Measurements from ENCODE around the gene BCAR1. TPM values are rescaled to one million over a fixed set of nuclear protein-coding genes. Genes with fewer than 3 reads are reported as not detected.

Gene BCAR1
- total and polyA plus RNA-seq, 8 donors, result 39.6 to 73.6 (median 52.8) TPM

GRCh38 chr16:75288596-75289120, 37.2 kb upstream of the BCAR1 start:
- Histone ChIP-seq H3K4me3 (no peak overlapping the region), H3K27ac (peak overlapping the region; percentile 33 to 63), H3K27me3 (no peaks in the 10 kb centered on the region), H3K9me3 (no peaks in the 10 kb centered on the region), H3K4me1 (peaks cover 3 to 13% of the 10 kb centered on the region in 2 donors), H3K36me3 (peaks cover 0 to 28% of the 10 kb centered on the region in 2 donors)
- intact Hi-C loops (cut with DNase I), result no loop called here
- TF ChIP-seq CTCF (IDR thresholded peaks at IDR 0.05), result no peak
- ATAC-seq, result peak; percentile 7
- no peak for DNase-seq

DNA sequence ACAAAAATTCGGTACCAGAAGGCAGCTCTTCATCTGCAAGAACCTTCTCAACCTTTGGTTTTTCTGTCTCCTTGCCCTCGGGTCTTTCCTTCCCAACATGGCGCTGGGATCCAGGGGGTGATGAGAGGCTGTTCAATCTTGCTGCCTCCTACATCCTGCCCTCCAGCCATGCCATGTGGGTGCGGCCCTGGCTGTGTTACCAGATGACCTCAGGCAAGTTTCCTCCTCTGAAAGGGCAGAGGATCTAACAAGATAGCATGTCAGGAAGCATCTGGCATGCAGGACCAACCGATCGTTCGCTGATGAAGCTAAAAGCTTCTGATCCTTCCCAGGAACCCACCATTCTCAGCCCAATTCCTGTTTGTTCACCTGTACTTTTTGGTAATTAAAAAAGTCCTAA, 36.8 kb upstream of the BCAR1 start:
- TF ChIP-seq CTCF (IDR thresholded peaks at IDR 0.05), result no peak
- ATAC-seq (peak; percentile 6), DNase-seq (no peak)
- Histone ChIP-seq H3K4me3 (no peak overlapping the region), H3K27ac (peak overlapping the region in 1 of 2 donors; percentile 63), H3K9me3 (no peaks in the 10 kb centered on the region), H3K36me3 (peaks cover 0 to 23% of the 10 kb centered on the region in 2 donors), H3K27me3 (no peaks in the 10 kb centered on the region), H3K4me1 (peaks cover 3 to 13% of the 10 kb centered on the region in 2 donors)
- intact Hi-C loops (cut with DNase I), result no loop called here

DNA sequence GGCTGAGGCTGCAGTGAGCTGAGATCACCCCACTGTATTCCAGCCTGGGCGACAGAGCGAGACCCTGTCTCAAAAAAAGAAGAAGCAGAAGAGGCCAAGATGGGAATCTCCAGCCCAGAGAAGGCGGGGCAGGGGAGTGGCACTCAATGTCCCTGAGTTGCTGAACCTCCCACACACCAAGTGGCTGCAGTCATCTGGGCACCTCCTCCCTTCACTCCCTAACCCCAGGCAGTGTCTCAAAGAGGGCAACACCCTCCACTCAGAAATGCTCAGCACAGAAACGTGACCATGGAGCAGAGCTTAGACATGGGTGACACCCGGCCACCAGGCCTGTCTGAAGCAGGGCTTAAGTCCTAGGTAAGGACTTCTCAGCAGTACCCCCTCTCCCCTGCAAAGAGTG, 36.3 kb upstream of the BCAR1 start:
- ATAC-seq (peak; percentile 93), DNase-seq (peak in 2 of 4 donors; percentile 65 to 69)
- Histone ChIP-seq H3K4me1 (peaks cover 3 to 13% of the 10 kb centered on the region in 2 donors), H3K27me3 (no peaks in the 10 kb centered on the region), H3K4me3 (no peak overlapping the region), H3K36me3 (peaks cover 0 to 18% of the 10 kb centered on the region in 2 donors), H3K27ac (peak overlapping the region in 1 of 2 donors; percentile 63), H3K9me3 (no peaks in the 10 kb centered on the region)
- no peak for TF ChIP-seq CTCF (IDR thresholded peaks at IDR 0.05)
- intact Hi-C loops (cut with DNase I), result no loop called here

GRCh38 chr16:75286389-75286788, 35.0 kb upstream of the BCAR1 start:
- DNase-seq (no peak), ATAC-seq (no peak)
- intact Hi-C loops (cut with DNase I), result no loop called here
- Histone ChIP-seq H3K4me3 (no peak overlapping the region), H3K27ac (no peak overlapping the region), H3K9me3 (no peaks in the 10 kb centered on the region), H3K4me1 (peaks cover 3 to 13% of the 10 kb centered on the region in 2 donors), H3K27me3 (peaks cover 0 to under 1% of the 10 kb centered on the region in 2 donors), H3K36me3 (peaks cover 0 to 7% of the 10 kb centered on the region in 2 donors)
- no peak for TF ChIP-seq CTCF (IDR thresholded peaks at IDR 0.05)

- H3K36me3 ChIP-seq, result no peaks in the 10 kb centered on the region
- peaks cover 0 to 19% of the 10 kb centered on the region in 2 donors for H3K27me3 ChIP-seq
- H3K4me1 ChIP-seq, result no peaks in the 10 kb centered on the region
- ATAC-seq, result no peak
- H3K27ac ChIP-seq, result no peak overlapping the region
- DNase-seq, result no peak
- H3K4me3 ChIP-seq, result no peak overlapping the region
- TF ChIP-seq CTCF (IDR thresholded peaks at IDR 0.05), result no peak
- intact Hi-C loops (cut with DNase I), result no loop called here
- H3K9me3 ChIP-seq, result no peaks in the 10 kb centered on the region
Measured at GRCh38 chr16:75282466-75283281, 31.2 kb upstream of the BCAR1 start.

Measured in left lung (tissue), 10 donors.